Gastroesophageal sphincter (tissue), 4 donors: ENCODE data around the gene MAGEA4. TPM values are rescaled to one million over a fixed set of nuclear protein-coding genes. Genes with fewer than 3 reads are reported as not detected.

ENCODE experiments used
- ATAC-seq: fragments of 150-250 bp; one replicate; pipeline ENCODE4 v1.9.1; 2016; ENCODE audit warnings: mild to moderate bottlenecking, moderate library complexity
- H3K27ac ChIP-seq, 4 donors: fragments of 200-600 bp; sonication (generic) in 3 of 4; 1 replicate in 3 of 4; 2 replicates in 1 of 4; pipeline ENCODE4 v1.5.1; 2016 to 2019
- H3K27me3 ChIP-seq: fragments of 200-600 bp; sonication (generic); one replicate; pipeline ENCODE4 v1.5.1; 2019
- H3K36me3 ChIP-seq, 2 donors: fragments of 200-600 bp; sonication (generic); one replicate each; pipeline ENCODE4 v1.5.1; 2019; ENCODE audit warnings: control low read depth in 1 of 2
- H3K4me1 ChIP-seq, 3 donors: fragments of 200-600 bp; sonication (generic); 1 replicate in 2 of 3; 2 replicates in 1 of 3; pipeline ENCODE4 v1.5.1; 2016 to 2019; ENCODE audit warnings: control low read depth in 2 of 3
- H3K4me3 ChIP-seq, 2 donors: fragments of 200-600 bp; sonication (generic); one replicate each; pipeline ENCODE4 v1.5.1; 2019; ENCODE audit warnings: mild to moderate bottlenecking in 1 of 2, moderate library complexity in 1 of 2
- H3K9me3 ChIP-seq, 3 donors: fragments of 200-600 bp; sonication (generic); one replicate each; pipeline ENCODE4 v1.5.1; 2017 to 2019; ENCODE audit warnings: control low read depth in 2 of 3
- EP300 ChIP-seq: sonication (generic); formaldehyde crosslinking; IDR thresholded peaks from one replicate; pipeline ENCODE4 v1.6.1; 2017; ENCODE audit warnings: antibody characterized with exemption, mild to moderate bottlenecking
- POLR2A ChIP-seq, 2 donors: fragments of 450-650 bp; IDR thresholded peaks; one replicate each; pipeline ENCODE4 v1.6.1; 2017; ENCODE audit warnings: antibody characterized with exemption in 2 of 2, mild to moderate bottlenecking in 2 of 2, moderate library complexity in 1 of 2
- POLR2AphosphoS5 ChIP-seq: sonication (generic); formaldehyde crosslinking; IDR thresholded peaks from one replicate; pipeline ENCODE4 v1.6.1; 2017; ENCODE audit warnings: antibody characterized with exemption
- WGBS, 2 donors: methylation state at CpG; one replicate each; pipeline ENCODE4 v1.1.5; 2018; ENCODE audit warnings: low coverage in 1 of 2; 5-methylcytosine and 5-hydroxymethylcytosine counted together
- total RNA-seq, 4 donors: library from RNA; depleted of rRNA; stranded (reverse); fragments of >200 nt; gene quantifications; one replicate each; pipeline ENCODE4 v1.1.0, GENCODE V29; 2016
- TF ChIP-seq, protein P1 (sequence below), 4 experiments: fragments of 200-600 bp in 2 of 4; fragments of 450-650 bp in 2 of 4; sonication (generic) in 1 of 4; IDR thresholded peaks; one replicate each; pipeline ENCODE4 v1.5.1; 2017 to 2019; ENCODE audit warnings: antibody characterized with exemption in 4 of 4, mild to moderate bottlenecking in 2 of 4, moderate library complexity in 2 of 4

The MAGEA4 gene
- total RNA-seq, 4 donors from 2014 or later: not detected

- 35 to 46% methylated on average over 3 to 4 of the region's 5 CpGs for WGBS, 2 donors
- Histone ChIP-seq H3K4me1 (no peaks in the 10 kb centered on the region), H3K9me3 (no peaks in the 10 kb centered on the region), H3K27ac (no peak overlapping the region), H3K27me3 (no peaks in the 10 kb centered on the region), H3K36me3 (no peaks in the 10 kb centered on the region), H3K4me3 (no peak overlapping the region)
- TF ChIP-seq POLR2AphosphoS5 (no peak), EP300 (no peak), POLR2A (IDR thresholded peaks at IDR 0.05) (no peak)
- TF ChIP-seq, protein P1, sequence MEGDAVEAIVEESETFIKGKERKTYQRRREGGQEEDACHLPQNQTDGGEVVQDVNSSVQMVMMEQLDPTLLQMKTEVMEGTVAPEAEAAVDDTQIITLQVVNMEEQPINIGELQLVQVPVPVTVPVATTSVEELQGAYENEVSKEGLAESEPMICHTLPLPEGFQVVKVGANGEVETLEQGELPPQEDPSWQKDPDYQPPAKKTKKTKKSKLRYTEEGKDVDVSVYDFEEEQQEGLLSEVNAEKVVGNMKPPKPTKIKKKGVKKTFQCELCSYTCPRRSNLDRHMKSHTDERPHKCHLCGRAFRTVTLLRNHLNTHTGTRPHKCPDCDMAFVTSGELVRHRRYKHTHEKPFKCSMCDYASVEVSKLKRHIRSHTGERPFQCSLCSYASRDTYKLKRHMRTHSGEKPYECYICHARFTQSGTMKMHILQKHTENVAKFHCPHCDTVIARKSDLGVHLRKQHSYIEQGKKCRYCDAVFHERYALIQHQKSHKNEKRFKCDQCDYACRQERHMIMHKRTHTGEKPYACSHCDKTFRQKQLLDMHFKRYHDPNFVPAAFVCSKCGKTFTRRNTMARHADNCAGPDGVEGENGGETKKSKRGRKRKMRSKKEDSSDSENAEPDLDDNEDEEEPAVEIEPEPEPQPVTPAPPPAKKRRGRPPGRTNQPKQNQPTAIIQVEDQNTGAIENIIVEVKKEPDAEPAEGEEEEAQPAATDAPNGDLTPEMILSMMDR (IDR thresholded peaks at IDR 0.05): no peak
- no peak for ATAC-seq
Measured at GRCh38 chrX:151875270-151876026, 37.2 kb upstream of the MAGEA4 start.

DNA sequence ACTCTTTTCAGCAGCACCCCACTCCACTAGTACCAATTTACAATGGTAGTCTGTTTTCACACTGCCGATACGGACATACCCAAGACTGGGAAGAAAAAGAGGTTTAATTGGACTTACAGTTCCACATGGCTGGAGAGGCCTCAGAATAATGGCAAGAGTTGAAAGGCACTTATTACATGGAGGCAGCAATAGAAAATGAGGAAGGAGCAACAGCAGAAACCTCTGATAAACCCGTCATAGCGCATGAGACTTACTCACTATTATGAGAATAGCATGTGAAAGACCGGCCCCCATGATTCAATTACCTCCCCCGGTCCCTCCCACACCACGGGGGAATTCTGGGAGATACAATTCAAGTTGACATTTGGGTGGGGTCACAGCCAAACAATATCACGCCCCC, 34.1 kb upstream of the MAGEA4 start:
- TF ChIP-seq POLR2AphosphoS5 (no peak), POLR2A (IDR thresholded peaks at IDR 0.05) (no peak), EP300 (no peak)
- TF ChIP-seq, protein P1 (IDR thresholded peaks at IDR 0.05): no peak
- no peak for ATAC-seq
- Histone ChIP-seq H3K4me1 (no peaks in the 10 kb centered on the region), H3K9me3 (no peaks in the 10 kb centered on the region), H3K27me3 (no peaks in the 10 kb centered on the region), H3K36me3 (no peaks in the 10 kb centered on the region), H3K27ac (no peak overlapping the region), H3K4me3 (no peak overlapping the region)
- 70 to 73% methylated on average over 3 to 8 of the region's 8 CpGs for WGBS, 2 donors

- Histone ChIP-seq H3K4me1 (no peaks in the 10 kb centered on the region), H3K9me3 (no peaks in the 10 kb centered on the region), H3K4me3 (no peak overlapping the region), H3K27me3 (no peaks in the 10 kb centered on the region), H3K27ac (no peak overlapping the region), H3K36me3 (no peaks in the 10 kb centered on the region)
- TF ChIP-seq, protein P1 (IDR thresholded peaks at IDR 0.05): no peak
- no peak for TF ChIP-seq EP300
- no peak for TF ChIP-seq POLR2A (IDR thresholded peaks at IDR 0.05)
- no peak for TF ChIP-seq POLR2AphosphoS5
- 36 to 55% methylated on average over 2 to 4 of the region's 4 CpGs for WGBS, 2 donors
- ATAC-seq: no peak
Measured at GRCh38 chrX:151879856-151880255, 32.8 kb upstream of the MAGEA4 start.

DNA sequence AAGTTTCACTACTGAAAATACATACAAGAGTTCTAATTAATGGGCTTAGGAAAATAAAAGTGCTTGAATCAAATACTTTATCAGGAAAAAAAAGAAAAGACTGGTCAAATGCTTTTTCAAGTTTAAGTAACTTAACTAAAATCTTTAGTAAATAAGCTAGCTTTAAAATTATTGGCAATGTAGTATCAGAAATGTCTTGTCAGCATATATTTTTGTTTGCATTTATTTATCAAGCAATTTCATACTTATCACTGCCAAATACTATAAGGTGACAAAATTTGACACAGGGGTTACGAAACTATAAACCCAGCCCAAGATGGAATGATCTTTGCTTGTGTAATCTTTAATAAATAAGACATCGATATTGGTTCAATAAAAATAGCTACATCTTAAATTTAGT, 31.8 kb upstream of the MAGEA4 start:
- no peak for ATAC-seq
- H3K27me3 ChIP-seq: no peaks in the 10 kb centered on the region
- no peak overlapping the region for H3K27ac ChIP-seq
- TF ChIP-seq, protein P1 (IDR thresholded peaks at IDR 0.05): no peak
- TF ChIP-seq EP300: no peak
- TF ChIP-seq POLR2AphosphoS5: no peak
- no peak for TF ChIP-seq POLR2A (IDR thresholded peaks at IDR 0.05)
- WGBS, 2 donors: 50 to 60% methylated on average over 2 of the region's 2 CpGs
- no peaks in the 10 kb centered on the region for H3K4me1 ChIP-seq
- no peaks in the 10 kb centered on the region for H3K36me3 ChIP-seq
- no peak overlapping the region for H3K4me3 ChIP-seq
- H3K9me3 ChIP-seq: no peaks in the 10 kb centered on the region

GRCh38 chrX:151889421-151889820, 23.3 kb upstream of the MAGEA4 start:
- Histone ChIP-seq H3K36me3 (no peaks in the 10 kb centered on the region), H3K27ac (no peak overlapping the region), H3K4me3 (no peak overlapping the region), H3K9me3 (no peaks in the 10 kb centered on the region), H3K27me3 (no peaks in the 10 kb centered on the region), H3K4me1 (no peaks in the 10 kb centered on the region)
- TF ChIP-seq POLR2A (IDR thresholded peaks at IDR 0.05) (no peak), POLR2AphosphoS5 (no peak), EP300 (no peak)
- TF ChIP-seq, protein P1 (IDR thresholded peaks at IDR 0.05): no peak
- ATAC-seq: no peak
- 61% methylated on average over 2 of the region's 2 CpGs; no CpG with 5 or more reads in 1 of the 2 donors for WGBS, 2 donors
